Natural killer cell (primary cell): ENCODE results near the gene TRMT61A. TPM values are rescaled to one million over a fixed set of nuclear protein-coding genes. Genes with fewer than 3 reads are reported as not detected.

ENCODE experiments used
- ATAC-seq, 3 donors: fragments of 150-1000 bp in 2 of 3; fragments of 200-7000 bp in 1 of 3; cut with Tn5 transposase; 1 replicate in 1 of 3; 2 replicates in 2 of 3; pipeline ENCODE4 v1.10.0; 2021; ENCODE audit warnings: mild to moderate bottlenecking in 2 of 3, moderate library complexity in 2 of 3
- DNase-seq, 2 donors: peaks; one replicate each; pipeline versions ENCODE4 v3.0.0 to v3.0.0-alpha.2; 2013 to 2021; ENCODE audit warnings: mixed read lengths in 1 of 2
- H3K27ac ChIP-seq: one replicate; pipeline ENCODE4 v1.5.1; 2013; ENCODE audit warnings: mild to moderate bottlenecking, low read length
- H3K27me3 ChIP-seq: one replicate; pipeline ENCODE4 v1.6.1; 2013; ENCODE audit warnings: low read length; ENCODE audit not compliant: control insufficient read depth, insufficient read depth
- H3K36me3 ChIP-seq: one replicate; pipeline ENCODE4 v1.6.1; 2013; ENCODE audit warnings: low read length; ENCODE audit not compliant: control insufficient read depth, insufficient read depth
- H3K4me1 ChIP-seq: one replicate; pipeline ENCODE4 v1.6.1; 2013; ENCODE audit warnings: low read length; ENCODE audit not compliant: control insufficient read depth, insufficient read depth
- H3K4me3 ChIP-seq: one replicate; pipeline ENCODE4 v1.5.1; 2013; ENCODE audit warnings: low read length
- H3K9me3 ChIP-seq: one replicate; pipeline ENCODE4 v1.6.1; 2013; ENCODE audit warnings: low read length; ENCODE audit not compliant: control insufficient read depth, insufficient read depth
- H3K27ac Mint-ChIP-seq, 2 donors: one replicate each; pipeline ENCODE4 v1.8.0; 2022; ENCODE audit warnings: mild to moderate bottlenecking in 2 of 2, mixed read lengths in 2 of 2, moderate library complexity in 1 of 2
- H3K27me3 Mint-ChIP-seq, 2 donors: one replicate each; pipeline ENCODE4 v1.8.0; 2022; ENCODE audit warnings: low read depth in 2 of 2, mixed read lengths in 2 of 2
- H3K36me3 Mint-ChIP-seq: one replicate; pipeline ENCODE4 v1.8.0; 2022; ENCODE audit warnings: mixed read lengths
- H3K4me1 Mint-ChIP-seq, 2 donors: one replicate each; pipeline ENCODE4 v1.8.0; 2022; ENCODE audit warnings: mixed read lengths in 2 of 2
- H3K4me3 Mint-ChIP-seq: one replicate; pipeline ENCODE4 v1.8.0; 2022; ENCODE audit warnings: mild to moderate bottlenecking, moderate library complexity, mixed read lengths
- H3K9me3 Mint-ChIP-seq, 2 donors: one replicate each; pipeline ENCODE4 v1.8.0; 2022; ENCODE audit warnings: mixed read lengths in 2 of 2
- CTCF ChIP-seq: fragments of 200-600 bp; IDR thresholded peaks from one replicate; pipeline ENCODE4 v1.8.0; 2022; ENCODE audit warnings: antibody characterized with exemption
- WGBS: methylation state at CpG from one replicate; pipeline ENCODE4 v1.1.7; 2013; ENCODE audit warnings: missing lambda C conversion rate; ENCODE audit not compliant: insufficient coverage; 5-methylcytosine and 5-hydroxymethylcytosine counted together
- intact Hi-C: fragments of 100-400 bp; cut with micrococcal nuclease; formaldehyde crosslinking; loops from one replicate; pipeline ENCODE4 v1.14.2; 2022
- total RNA-seq, 4 donors: library from RNA; stranded (reverse); fragments of 120-200 nt in 1 of 4; gene quantifications; one replicate each; pipeline versions ENCODE4 v1.2.3 to v1.2.4, GENCODE V29; 2013 to 2022

Gene TRMT61A
- total RNA-seq, 3 donors from 2014 or later (not counting 1 experiment from before 2014, with no cell fraction given): 8.1 to 9.4 (median 9.1) TPM

- Mint-ChIP-seq H3K27ac (no peak overlapping the region), H3K4me1 (peaks cover 21 to 41% of the 10 kb centered on the region in 2 donors), H3K27me3 (no peaks in the 10 kb centered on the region), H3K4me3 (peak overlapping the region; percentile 47), H3K9me3 (no peaks in the 10 kb centered on the region), H3K36me3 (no peaks in the 10 kb centered on the region)
- Histone ChIP-seq H3K36me3 (no peaks in the 10 kb centered on the region), H3K9me3 (no peaks in the 10 kb centered on the region), H3K4me3 (no peak overlapping the region), H3K27ac (no peak overlapping the region), H3K4me1 (peaks cover 56% of the 10 kb centered on the region), H3K27me3 (no peaks in the 10 kb centered on the region)
- WGBS: 73% methylated on average over 7 of the region's 8 CpGs
- ATAC-seq: no peak
- no peak for DNase-seq
- intact Hi-C loops: no loop called here
- no peak for TF ChIP-seq CTCF
Measured at GRCh38 chr14:103526247-103526913, 2.6 kb upstream of the TRMT61A start.

- H3K27me3 Mint-ChIP-seq: no peaks in the 10 kb centered on the region
- peak overlapping the region; percentile 67 to 76 for H3K27ac Mint-ChIP-seq
- H3K4me1 Mint-ChIP-seq: peaks cover 21 to 46% of the 10 kb centered on the region in 2 donors
- H3K27me3 ChIP-seq: no peaks in the 10 kb centered on the region
- no peak for TF ChIP-seq CTCF
- no peak for ATAC-seq
- H3K4me3 Mint-ChIP-seq: peak overlapping the region; percentile 95
- no CpG with 5 or more reads among the region's 1 CpG for WGBS
- intact Hi-C loops: no loop called here
- no peak overlapping the region for H3K4me3 ChIP-seq
- H3K9me3 ChIP-seq: no peaks in the 10 kb centered on the region
- no peaks in the 10 kb centered on the region for H3K36me3 ChIP-seq
- DNase-seq: no peak
- H3K36me3 Mint-ChIP-seq: no peaks in the 10 kb centered on the region
- no peak overlapping the region for H3K27ac ChIP-seq
- H3K4me1 ChIP-seq: peaks cover 56% of the 10 kb centered on the region
- no peaks in the 10 kb centered on the region for H3K9me3 Mint-ChIP-seq
Measured at GRCh38 chr14:103526914-103527248, 2.1 kb upstream of the TRMT61A start.

GRCh38 chr14:103527408-103528145, 1.4 kb upstream of the TRMT61A start:
- ATAC-seq (no peak), DNase-seq (no peak)
- H3K27me3 Mint-ChIP-seq: no peaks in the 10 kb centered on the region
- H3K27ac Mint-ChIP-seq: peak overlapping the region; percentile 67 to 76
- peaks cover 51% of the 10 kb centered on the region for H3K4me1 ChIP-seq
- WGBS: 83% methylated on average over 11 of the region's 14 CpGs
- no peaks in the 10 kb centered on the region for H3K36me3 Mint-ChIP-seq
- H3K4me3 Mint-ChIP-seq: peak overlapping the region; percentile 95
- intact Hi-C loops: no loop called here
- no peaks in the 10 kb centered on the region for H3K9me3 ChIP-seq
- no peak overlapping the region for H3K4me3 ChIP-seq
- no peak for TF ChIP-seq CTCF
- peaks cover 21 to 47% of the 10 kb centered on the region in 2 donors for H3K4me1 Mint-ChIP-seq
- no peaks in the 10 kb centered on the region for H3K9me3 Mint-ChIP-seq
- no peaks in the 10 kb centered on the region for H3K27me3 ChIP-seq
- peak overlapping the region; percentile 11 for H3K27ac ChIP-seq
- no peaks in the 10 kb centered on the region for H3K36me3 ChIP-seq
